HCT116 (cell line): ENCODE results near the gene GIT2. TPM values are rescaled to one million over a fixed set of nuclear protein-coding genes. Genes with fewer than 3 reads are reported as not detected.

Experiments used
- ATAC-seq: fragments of 200-7000 bp; cut with Tn5 transposase; 2 replicates; pipeline ENCODE4 v1.9.1; 2020; ENCODE audit warnings: mild to moderate bottlenecking, moderate library complexity
- BruUV-seq: library from RNA; stranded (reverse); fragments of 400-500 nt; replicated peaks from 2 replicates; lab custom pipeline; 2021; lab: Mats Ljungman, UMichigan
- CTCF ChIA-PET: fragments of 300-600 bp; sonication (Branson Sonifier 250); formaldehyde crosslinking; loops from one replicate; lab custom pipeline; 2021; ENCODE audit warnings: antibody characterized with exemption; lab: Charles Lee
- POLR2A ChIA-PET: fragments of 300-600, 350-600 bp; sonication (Branson Sonifier 250); formaldehyde crosslinking; loops from one replicate; lab custom pipeline; 2021; ENCODE audit warnings: antibody characterized with exemption; lab: Charles Lee
- RAD21 ChIA-PET, 2 experiments: fragments of 300-600 bp; sonication (Branson Sonifier 250); formaldehyde crosslinking; loops; one replicate each; lab custom pipeline; 2023; ENCODE audit warnings: low total read pairs in 2 of 2; ENCODE audit not compliant: uncharacterized antibody in 2 of 2, unreplicated experiment in 2 of 2, low non-redundant PET in 1 of 2; lab: Charles Lee
- DNase-seq: peaks from one replicate; pipeline ENCODE4 v3.0.0-alpha.2; 2010; ENCODE audit warnings: low read depth, low spot score
- H2AFZ ChIP-seq: fragments of 200-600 bp; shearing (Covaris generic), sonication (generic); 2 replicates; pipeline ENCODE4 v1.6.1; 2017; ENCODE audit warnings: low read depth, mixed run types, mixed read lengths, antibody characterized with exemption, low read length; ENCODE audit not compliant: poor library complexity, severe bottlenecking
- H3K27ac ChIP-seq: 2 replicates; pipeline ENCODE4 v1.5.1; 2012; ENCODE audit warnings: low read depth, low read length
- H3K27me3 ChIP-seq: fragments of 200-600 bp; sonication (generic); 2 replicates; pipeline ENCODE4 v1.6.1; 2016; ENCODE audit warnings: mixed run types, low read length, mixed read lengths; ENCODE audit not compliant: insufficient read depth
- H3K36me3 ChIP-seq, 2 experiments: fragments of 200-500 bp in 1 of 2; fragments of 200-600 bp in 1 of 2; sonication (Bioruptor generic) in 1 of 2; sonication (generic) in 1 of 2; 2 replicates each; pipeline versions ENCODE4 v1.5.1 to v1.6.1; 2014 to 2016; ENCODE audit warnings: low read length in 2 of 2, inconsistent platforms in 1 of 2, mixed read lengths in 1 of 2, mixed run types in 1 of 2; ENCODE audit not compliant: insufficient read depth in 2 of 2, control insufficient read depth in 1 of 2
- H3K4me1 ChIP-seq, 2 experiments: fragments of 200-600 bp in 1 of 2; sonication (generic) in 1 of 2; 2 replicates each; pipeline versions ENCODE4 v1.5.1 to v1.6.1; 2012 to 2017; ENCODE audit warnings: low read length in 2 of 2, inconsistent platforms in 1 of 2, mild to moderate bottlenecking in 1 of 2, mixed read lengths in 1 of 2, mixed run types in 1 of 2, moderate library complexity in 1 of 2; ENCODE audit not compliant: insufficient read depth in 2 of 2, control insufficient read depth in 1 of 2
- H3K4me2 ChIP-seq: fragments of 200-600 bp; sonication (generic); 2 replicates; pipeline ENCODE4 v1.6.1; 2017; ENCODE audit warnings: mixed run types, low read length, mixed read lengths
- H3K4me3 ChIP-seq, 2 experiments: fragments of 200-600 bp in 1 of 2; sonication (generic) in 1 of 2; replicated peaks in 1 of 2; 2 replicates each; pipeline ENCODE4 v1.5.1; 2011 to 2016; ENCODE audit warnings: low read length in 2 of 2, control low read depth in 1 of 2, low read depth in 1 of 2, mild to moderate bottlenecking in 1 of 2, mixed read lengths in 1 of 2, mixed run types in 1 of 2
- H3K79me2 ChIP-seq: fragments of 200-600 bp; sonication (generic); 2 replicates; pipeline ENCODE4 v1.6.1; 2017; ENCODE audit warnings: mild to moderate bottlenecking, mixed run types, low read length, moderate library complexity, mixed read lengths; ENCODE audit not compliant: insufficient read depth
- H3K9ac ChIP-seq: fragments of 200-600 bp; sonication (generic); 2 replicates; pipeline ENCODE4 v1.6.1; 2016; ENCODE audit warnings: low read length, mixed read lengths
- H3K9me2 ChIP-seq: fragments of 200-600 bp; sonication (generic), shearing (Covaris generic); 2 replicates; pipeline ENCODE4 v1.6.1; 2017; ENCODE audit warnings: mixed run types, mild to moderate bottlenecking, moderate library complexity; ENCODE audit not compliant: insufficient read depth
- H3K9me3 ChIP-seq, 2 experiments: fragments of 200-500 bp in 1 of 2; fragments of 200-600 bp in 1 of 2; sonication (Bioruptor generic) in 1 of 2; sonication (generic) in 1 of 2; 2 replicates each; pipeline ENCODE4 v1.6.1; 2014 to 2017; ENCODE audit warnings: low read length in 2 of 2, mixed read lengths in 2 of 2, inconsistent platforms in 1 of 2, low read depth in 1 of 2, mild to moderate bottlenecking in 1 of 2, mixed run types in 1 of 2, moderate library complexity in 1 of 2; ENCODE audit not compliant: control insufficient read depth in 1 of 2, insufficient read depth in 1 of 2
- H4K20me1 ChIP-seq: fragments of 200-600 bp; sonication (generic), shearing (Covaris generic); 2 replicates; pipeline ENCODE4 v1.6.1; 2017; ENCODE audit warnings: mixed run types, mild to moderate bottlenecking, moderate library complexity; ENCODE audit not compliant: insufficient read depth
- ATF3 ChIP-seq: IDR thresholded peaks from 2 replicates; pipeline ENCODE4 v1.6.1; 2012
- CBX3 ChIP-seq: IDR thresholded peaks from 2 replicates; pipeline ENCODE4 v1.6.1; 2012; ENCODE audit warnings: low read depth
- CEBPB ChIP-seq: IDR thresholded peaks from 2 replicates; pipeline ENCODE4 v1.6.1; 2012; ENCODE audit warnings: low read depth
- EGR1 ChIP-seq: IDR thresholded peaks from 2 replicates; pipeline ENCODE4 v1.6.1; 2012; ENCODE audit warnings: low read depth
- ELF1 ChIP-seq: IDR thresholded peaks from 2 replicates; pipeline ENCODE4 v1.6.1; 2012; ENCODE audit warnings: low read depth, borderline replicate concordance
- EZH2 ChIP-seq: fragments of 200-600 bp; sonication (generic); IDR thresholded peaks from 2 replicates; pipeline ENCODE4 v1.6.1; 2017; ENCODE audit warnings: antibody characterized with exemption, mixed run types
- EZH2phosphoT487 ChIP-seq: fragments of 200-600 bp; IDR thresholded peaks from 2 replicates; pipeline ENCODE4 v1.6.1; 2018; ENCODE audit warnings: antibody characterized with exemption, borderline replicate concordance
- FOSL1 ChIP-seq: IDR thresholded peaks from 2 replicates; pipeline ENCODE4 v1.6.1; 2012; ENCODE audit warnings: low read depth
- JUND ChIP-seq: IDR thresholded peaks from 2 replicates; pipeline ENCODE4 v1.6.1; 2012
- MAX ChIP-seq: IDR thresholded peaks from 2 replicates; pipeline ENCODE4 v1.6.1; 2012
- POLR2A ChIP-seq: IDR thresholded peaks from 2 replicates; pipeline ENCODE4 v1.7.0; 2011; ENCODE audit warnings: borderline replicate concordance; ENCODE audit not compliant: insufficient read depth, insufficient read length; ENCODE audit errors: extremely low read depth
- POLR2AphosphoS5 ChIP-seq: IDR thresholded peaks from 2 replicates; pipeline ENCODE4 v1.6.1; 2011; ENCODE audit warnings: mild to moderate bottlenecking, low read depth, low read length, moderate library complexity
- RAD21 ChIP-seq: IDR thresholded peaks from 2 replicates; pipeline ENCODE4 v1.6.1; 2012; ENCODE audit warnings: low read depth, mild to moderate bottlenecking
- REST ChIP-seq: IDR thresholded peaks from 2 replicates; pipeline ENCODE4 v1.6.1; 2012; ENCODE audit warnings: low read depth
- SP1 ChIP-seq: IDR thresholded peaks from 2 replicates; pipeline ENCODE4 v1.6.1; 2012; ENCODE audit warnings: low read depth
- SRF ChIP-seq: IDR thresholded peaks from 2 replicates; pipeline ENCODE4 v1.6.1; 2012; ENCODE audit warnings: low read depth
- TCF7L2 ChIP-seq: IDR thresholded peaks from 2 replicates; pipeline ENCODE4 v1.7.0; 2011; ENCODE audit warnings: borderline replicate concordance, inconsistent platforms; ENCODE audit not compliant: insufficient read depth, insufficient read length; ENCODE audit errors: extremely low read depth
- YY1 ChIP-seq: IDR thresholded peaks from 2 replicates; pipeline ENCODE4 v1.6.1; 2011; ENCODE audit warnings: low read length, low read depth, moderate library complexity, mild to moderate bottlenecking; ENCODE audit not compliant: insufficient replicate concordance; ENCODE audit errors: extremely low read depth
- ZFX ChIP-seq: fragments of 450-650 bp; IDR thresholded peaks from 2 replicates; pipeline ENCODE4 v1.6.1; 2017
- ZNF274 ChIP-seq: fragments of 200-500 bp; sonication (Bioruptor generic); IDR thresholded peaks from 2 replicates; pipeline ENCODE4 v1.6.1; 2014; ENCODE audit warnings: mild to moderate bottlenecking, low read depth, low read length, inconsistent platforms
- intact Hi-C: fragments of 100-400 bp; cut with micrococcal nuclease; formaldehyde crosslinking; loops from 2 replicates; pipeline ENCODE4 v1.10.0; 2022
- total RNA-seq: library from RNA; stranded (reverse); gene quantifications from one replicate; pipeline ENCODE4 v1.2.1, GENCODE V29; 2021; ENCODE audit not compliant: unreplicated experiment
- TF ChIP-seq, protein P1 (sequence below), 3 experiments: fragments of 200-600 bp in 1 of 3; sonication (generic) in 1 of 3; IDR thresholded peaks in 2 of 3; conservative IDR thresholded peaks in 1 of 3; 2 replicates each; pipeline ENCODE4 v1.5.1; 2012 to 2017; ENCODE audit warnings: low read depth in 2 of 3, low read length in 2 of 3, antibody characterized with exemption in 1 of 3, borderline replicate concordance in 1 of 3, control low read depth in 1 of 3, mild to moderate bottlenecking in 1 of 3, mixed read lengths in 1 of 3, mixed run types in 1 of 3, moderate library complexity in 1 of 3; ENCODE audit not compliant: insufficient read depth in 1 of 3
- TF ChIP-seq, protein P2 (sequence below): IDR thresholded peaks from 2 replicates; pipeline ENCODE4 v1.6.1; 2011; ENCODE audit warnings: mild to moderate bottlenecking, low read length, moderate library complexity; ENCODE audit not compliant: insufficient replicate concordance; ENCODE audit errors: extremely low read depth

GIT2 gene
- total RNA-seq, 1 experiment from 2014 or later = 21.5 TPM

- ChIA-PET POLR2A (no interaction called here), CTCF (interaction anchor here (1.2 to 2.0 kb wide), 4 partner anchors 10 to 65 kb away, joined by 3 to 10 read pairs (median 5); no protein-coding TSS in a partner anchor), RAD21 (no interaction called here)
- Histone ChIP-seq H2AFZ (no peak overlapping the region), H3K27ac (no peak overlapping the region), H3K4me2 (no peak overlapping the region), H4K20me1 (no peaks in the 10 kb centered on the region), H3K9me3 (no peaks in the 10 kb centered on the region), H3K9me2 (no peaks in the 10 kb centered on the region), H3K4me1 (no peaks in the 10 kb centered on the region), H3K79me2 (no peaks in the 10 kb centered on the region), H3K4me3 (no peak overlapping the region), H3K27me3 (no peaks in the 10 kb centered on the region), H3K36me3 (peaks cover 17 to 28% of the 10 kb centered on the region in 2 experiments), H3K9ac (no peak overlapping the region)
- DNase-seq (peak; percentile 43), ATAC-seq (peak; percentile 99)
- no TSS peak for BruUV-seq
- intact Hi-C loops = no loop called here
- TF ChIP-seq ZNF274 (no peak), ATF3 (no peak), REST (no peak), EGR1 (no peak), RAD21 (peak; percentile 51), POLR2A (no peak), POLR2AphosphoS5 (no peak), CBX3 (peak; percentile 79; the same call in 1 of the 2 replicates), ELF1 (no peak), TCF7L2 (no peak), SP1 (no peak), JUND (no peak), SRF (no peak), EZH2phosphoT487 (no peak), EZH2 (no peak), MAX (peak; percentile 59; the same call in 1 of the 2 replicates), FOSL1 (no peak), ZFX (no peak), CEBPB (no peak), YY1 (peak; percentile 40)
- TF ChIP-seq, protein P1, sequence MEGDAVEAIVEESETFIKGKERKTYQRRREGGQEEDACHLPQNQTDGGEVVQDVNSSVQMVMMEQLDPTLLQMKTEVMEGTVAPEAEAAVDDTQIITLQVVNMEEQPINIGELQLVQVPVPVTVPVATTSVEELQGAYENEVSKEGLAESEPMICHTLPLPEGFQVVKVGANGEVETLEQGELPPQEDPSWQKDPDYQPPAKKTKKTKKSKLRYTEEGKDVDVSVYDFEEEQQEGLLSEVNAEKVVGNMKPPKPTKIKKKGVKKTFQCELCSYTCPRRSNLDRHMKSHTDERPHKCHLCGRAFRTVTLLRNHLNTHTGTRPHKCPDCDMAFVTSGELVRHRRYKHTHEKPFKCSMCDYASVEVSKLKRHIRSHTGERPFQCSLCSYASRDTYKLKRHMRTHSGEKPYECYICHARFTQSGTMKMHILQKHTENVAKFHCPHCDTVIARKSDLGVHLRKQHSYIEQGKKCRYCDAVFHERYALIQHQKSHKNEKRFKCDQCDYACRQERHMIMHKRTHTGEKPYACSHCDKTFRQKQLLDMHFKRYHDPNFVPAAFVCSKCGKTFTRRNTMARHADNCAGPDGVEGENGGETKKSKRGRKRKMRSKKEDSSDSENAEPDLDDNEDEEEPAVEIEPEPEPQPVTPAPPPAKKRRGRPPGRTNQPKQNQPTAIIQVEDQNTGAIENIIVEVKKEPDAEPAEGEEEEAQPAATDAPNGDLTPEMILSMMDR (IDR thresholded peaks at IDR 0.05 in 2 of 3, conservative IDR thresholded peaks at IDR 0.05 in 1 of 3; ENCODE audit: borderline replicate concordance in 1 of 3, insufficient read depth in 1 of 3, low read depth in 2 of 3, low read length in 2 of 3) = peak; percentile 78 to 99 (median 84)
- TF ChIP-seq, protein P2, sequence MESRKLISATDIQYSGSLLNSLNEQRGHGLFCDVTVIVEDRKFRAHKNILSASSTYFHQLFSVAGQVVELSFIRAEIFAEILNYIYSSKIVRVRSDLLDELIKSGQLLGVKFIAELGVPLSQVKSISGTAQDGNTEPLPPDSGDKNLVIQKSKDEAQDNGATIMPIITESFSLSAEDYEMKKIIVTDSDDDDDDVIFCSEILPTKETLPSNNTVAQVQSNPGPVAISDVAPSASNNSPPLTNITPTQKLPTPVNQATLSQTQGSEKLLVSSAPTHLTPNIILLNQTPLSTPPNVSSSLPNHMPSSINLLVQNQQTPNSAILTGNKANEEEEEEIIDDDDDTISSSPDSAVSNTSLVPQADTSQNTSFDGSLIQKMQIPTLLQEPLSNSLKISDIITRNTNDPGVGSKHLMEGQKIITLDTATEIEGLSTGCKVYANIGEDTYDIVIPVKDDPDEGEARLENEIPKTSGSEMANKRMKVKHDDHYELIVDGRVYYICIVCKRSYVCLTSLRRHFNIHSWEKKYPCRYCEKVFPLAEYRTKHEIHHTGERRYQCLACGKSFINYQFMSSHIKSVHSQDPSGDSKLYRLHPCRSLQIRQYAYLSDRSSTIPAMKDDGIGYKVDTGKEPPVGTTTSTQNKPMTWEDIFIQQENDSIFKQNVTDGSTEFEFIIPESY = no peak
These were observed 85.2 kb downstream of the GIT2 start for GRCh38 chr12:109910969-109911348.
